WTC11 (cell line): ENCODE data around the gene CD44. TPM values are rescaled to one million over a fixed set of nuclear protein-coding genes. Genes with fewer than 3 reads are reported as not detected.

Experiments used
- ATAC-seq: fragments of 200-7000 bp; cut with Tn5 transposase; 2 replicates; pipeline ENCODE4 v1.10.0; 2021; ENCODE audit warnings: mild to moderate bottlenecking, moderate library complexity
- CTCF ChIA-PET: fragments of 300-600 bp; sonication (Branson Sonifier 250); formaldehyde crosslinking; loops from one replicate; lab custom pipeline; 2021; ENCODE audit warnings: antibody characterized with exemption; lab: Charles Lee
- POLR2A ChIA-PET: fragments of 350-600 bp; sonication (Branson Sonifier 250); formaldehyde crosslinking; loops from one replicate; lab custom pipeline; 2021; ENCODE audit warnings: antibody characterized with exemption; lab: Charles Lee
- DNase-seq: peaks from one replicate; pipeline ENCODE4 v3.0.0; 2021; ENCODE audit warnings: low spot score
- H3K27ac Mint-ChIP-seq: 2 replicates; pipeline ENCODE4 v1.8.0; 2021; ENCODE audit warnings: mixed read lengths
- H3K27me3 Mint-ChIP-seq: 2 replicates; pipeline ENCODE4 v1.8.0; 2021; ENCODE audit warnings: low read depth, mild to moderate bottlenecking, moderate library complexity, mixed read lengths
- H3K36me3 Mint-ChIP-seq: 2 replicates; pipeline ENCODE4 v1.8.0; 2021; ENCODE audit warnings: mixed read lengths
- H3K4me1 Mint-ChIP-seq: 2 replicates; pipeline ENCODE4 v1.8.0; 2022; ENCODE audit warnings: mixed read lengths
- H3K4me3 Mint-ChIP-seq: 2 replicates; pipeline ENCODE4 v1.8.0; 2021; ENCODE audit warnings: mild to moderate bottlenecking, moderate library complexity, mixed read lengths
- H3K9me3 Mint-ChIP-seq: 2 replicates; pipeline ENCODE4 v1.8.0; 2021; ENCODE audit warnings: mixed read lengths
- ATF1 ChIP-seq: sonication (generic); formaldehyde crosslinking; IDR thresholded peaks from 2 replicates; pipeline ENCODE4 v1.8.1; 2023; ENCODE audit warnings: mild to moderate bottlenecking, moderate library complexity, missing genetic modification reagents
- FOXK1 ChIP-seq: sonication (generic); formaldehyde crosslinking; IDR thresholded peaks from 2 replicates; pipeline ENCODE4 v1.8.0; 2022; ENCODE audit warnings: mild to moderate bottlenecking, moderate library complexity, missing genetic modification reagents
- GRHL2 ChIP-seq: fragments of 250-450 bp; sonication (Bioruptor Pico); IDR thresholded peaks from 2 replicates; pipeline ENCODE4 v1.8.0; 2022; ENCODE audit warnings: mild to moderate bottlenecking, moderate library complexity; ENCODE audit not compliant: insufficient replicate concordance, severe bottlenecking
- GTF2I ChIP-seq: fragments of 250-450 bp; sonication (Bioruptor Pico); conservative IDR thresholded peaks from 2 replicates; pipeline ENCODE4 v1.4.0; 2021; ENCODE audit warnings: mild to moderate bottlenecking
- HMGA2 ChIP-seq: fragments of 250-450 bp; sonication (Bioruptor Pico); IDR thresholded peaks from 2 replicates; pipeline ENCODE4 v1.4.0; 2021; ENCODE audit warnings: mild to moderate bottlenecking, moderate library complexity
- KAT7 ChIP-seq: sonication (generic); formaldehyde crosslinking; IDR thresholded peaks from 2 replicates; pipeline ENCODE4 v1.8.1; 2023; ENCODE audit warnings: missing genetic modification reagents, mild to moderate bottlenecking, borderline replicate concordance
- RORB ChIP-seq: fragments of 250-450 bp; sonication (Bioruptor Pico); IDR thresholded peaks from 2 replicates; pipeline ENCODE4 v1.9.0; 2021; ENCODE audit warnings: mild to moderate bottlenecking
- SMAD3 ChIP-seq: sonication (generic); formaldehyde crosslinking; IDR thresholded peaks from 2 replicates; pipeline ENCODE4 v1.8.0; 2022; ENCODE audit warnings: missing genetic modification reagents, mild to moderate bottlenecking, borderline replicate concordance
- TCF7 ChIP-seq: sonication (generic); formaldehyde crosslinking; IDR thresholded peaks from 2 replicates; pipeline ENCODE4 v1.8.0; 2022; ENCODE audit warnings: mild to moderate bottlenecking, low read depth, missing genetic modification reagents, moderate library complexity
- TP53 ChIP-seq: sonication (generic); formaldehyde crosslinking; IDR thresholded peaks from 2 replicates; pipeline ENCODE4 v1.8.1; 2023; ENCODE audit warnings: mild to moderate bottlenecking, missing genetic modification reagents
- ZNF121 ChIP-seq: sonication (generic); formaldehyde crosslinking; IDR thresholded peaks from 2 replicates; pipeline ENCODE4 v1.8.0; 2023; ENCODE audit warnings: missing genetic modification reagents
- ZNF138 ChIP-seq: sonication (generic); formaldehyde crosslinking; conservative IDR thresholded peaks from 2 replicates; pipeline ENCODE4 v1.8.1; 2022; ENCODE audit warnings: mild to moderate bottlenecking, moderate library complexity, missing genetic modification reagents
- ZNF396 ChIP-seq: fragments of 250-450 bp; sonication (Bioruptor Pico); IDR thresholded peaks from 2 replicates; pipeline ENCODE4 v1.8.0; 2021; ENCODE audit warnings: mild to moderate bottlenecking, moderate library complexity, borderline replicate concordance
- total RNA-seq: library from RNA; stranded (reverse); gene quantifications from 3 replicates; pipeline ENCODE4 v1.2.3, GENCODE V29; 2021
- TF ChIP-seq, protein P1 (sequence below): sonication (generic); formaldehyde crosslinking; conservative IDR thresholded peaks from 2 replicates; pipeline ENCODE4 v1.8.1; 2023; ENCODE audit warnings: mild to moderate bottlenecking, low read depth, missing genetic modification reagents, moderate library complexity
- TF ChIP-seq, protein P2 (sequence below): sonication (generic); formaldehyde crosslinking; conservative IDR thresholded peaks from 2 replicates; pipeline ENCODE4 v1.8.1; 2022; ENCODE audit warnings: mild to moderate bottlenecking, missing genetic modification reagents
- TF ChIP-seq, protein P3 (sequence below): fragments of 200-600 bp; IDR thresholded peaks from 2 replicates; pipeline ENCODE4 v1.8.0; 2022; ENCODE audit warnings: antibody characterized with exemption
- TF ChIP-seq, protein P4 (sequence below): sonication (generic); formaldehyde crosslinking; IDR thresholded peaks from 2 replicates; pipeline ENCODE4 v1.8.0; 2023; ENCODE audit warnings: missing genetic modification reagents
- TF ChIP-seq, protein P5 (sequence below): sonication (generic); formaldehyde crosslinking; IDR thresholded peaks from 2 replicates; pipeline ENCODE4 v1.8.0; 2022; ENCODE audit warnings: mild to moderate bottlenecking, missing genetic modification reagents
- TF ChIP-seq, protein P6 (sequence below): sonication (generic); formaldehyde crosslinking; IDR thresholded peaks from 2 replicates; pipeline ENCODE4 v1.8.0; 2022; ENCODE audit warnings: mild to moderate bottlenecking, missing genetic modification reagents
- TF ChIP-seq, protein P7 (sequence below): sonication (generic); formaldehyde crosslinking; IDR thresholded peaks from 2 replicates; pipeline ENCODE4 v1.8.1; 2022; ENCODE audit warnings: low read depth, missing genetic modification reagents, borderline replicate concordance

The CD44 gene
- total RNA-seq, 1 experiment from 2014 or later = 12.0 TPM

DNA sequence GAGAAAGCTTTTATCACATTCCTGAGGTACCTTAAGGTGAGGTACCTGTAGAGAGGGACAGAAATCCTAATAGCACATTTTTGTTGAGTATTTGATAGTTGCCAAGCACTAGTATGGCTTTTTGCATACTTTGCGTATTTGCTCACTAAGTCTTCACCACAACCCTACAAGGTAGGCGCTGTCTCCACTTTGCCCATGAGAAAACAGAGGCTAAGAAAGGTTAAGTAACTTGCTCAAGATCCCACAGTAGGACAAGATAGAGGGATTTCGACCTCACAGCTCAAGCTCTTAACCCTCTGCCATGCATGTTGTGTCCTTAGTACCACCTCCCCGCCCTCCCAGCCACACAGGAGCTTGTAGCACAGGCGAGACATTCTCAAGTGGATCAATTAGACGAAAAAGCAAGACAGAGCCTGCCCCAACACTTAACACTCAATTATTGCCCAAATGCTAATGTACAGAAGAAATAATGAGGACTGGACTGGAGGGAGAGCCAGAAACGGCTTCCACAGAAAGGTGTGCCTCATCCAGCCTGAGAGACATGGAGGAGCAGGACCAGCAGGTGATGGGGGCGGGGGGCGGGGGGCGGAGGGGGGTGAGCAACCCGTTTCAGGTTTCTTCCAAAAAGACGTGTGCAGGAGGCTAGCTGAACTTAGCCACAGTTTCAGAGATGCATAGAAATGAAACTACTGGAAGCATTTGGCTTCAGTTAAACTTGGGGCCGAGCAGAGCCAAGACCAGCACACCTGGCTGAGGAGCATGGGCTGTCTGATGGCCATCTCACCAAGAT, 26.7 kb upstream of the CD44 start:
- peaks cover 9% of the 10 kb centered on the region for H3K4me1 Mint-ChIP-seq
- H3K27ac Mint-ChIP-seq = no peak overlapping the region
- H3K36me3 Mint-ChIP-seq = peaks cover 2% of the 10 kb centered on the region; the same call in 1 of the 2 replicates
- ATAC-seq (no peak), DNase-seq (no peak)
- no peaks in the 10 kb centered on the region for H3K27me3 Mint-ChIP-seq
- TF ChIP-seq ATF1 (CRISPR knock-in tag) = no peak
- TF ChIP-seq HMGA2 (CRISPR knock-in tag) = no peak
- no peak for TF ChIP-seq ZNF138
- TF ChIP-seq KAT7 (CRISPR knock-in tag) = no peak
- TF ChIP-seq FOXK1 = no peak
- TF ChIP-seq, protein P1, sequence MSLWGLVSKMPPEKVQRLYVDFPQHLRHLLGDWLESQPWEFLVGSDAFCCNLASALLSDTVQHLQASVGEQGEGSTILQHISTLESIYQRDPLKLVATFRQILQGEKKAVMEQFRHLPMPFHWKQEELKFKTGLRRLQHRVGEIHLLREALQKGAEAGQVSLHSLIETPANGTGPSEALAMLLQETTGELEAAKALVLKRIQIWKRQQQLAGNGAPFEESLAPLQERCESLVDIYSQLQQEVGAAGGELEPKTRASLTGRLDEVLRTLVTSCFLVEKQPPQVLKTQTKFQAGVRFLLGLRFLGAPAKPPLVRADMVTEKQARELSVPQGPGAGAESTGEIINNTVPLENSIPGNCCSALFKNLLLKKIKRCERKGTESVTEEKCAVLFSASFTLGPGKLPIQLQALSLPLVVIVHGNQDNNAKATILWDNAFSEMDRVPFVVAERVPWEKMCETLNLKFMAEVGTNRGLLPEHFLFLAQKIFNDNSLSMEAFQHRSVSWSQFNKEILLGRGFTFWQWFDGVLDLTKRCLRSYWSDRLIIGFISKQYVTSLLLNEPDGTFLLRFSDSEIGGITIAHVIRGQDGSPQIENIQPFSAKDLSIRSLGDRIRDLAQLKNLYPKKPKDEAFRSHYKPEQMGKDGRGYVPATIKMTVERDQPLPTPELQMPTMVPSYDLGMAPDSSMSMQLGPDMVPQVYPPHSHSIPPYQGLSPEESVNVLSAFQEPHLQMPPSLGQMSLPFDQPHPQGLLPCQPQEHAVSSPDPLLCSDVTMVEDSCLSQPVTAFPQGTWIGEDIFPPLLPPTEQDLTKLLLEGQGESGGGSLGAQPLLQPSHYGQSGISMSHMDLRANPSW (CRISPR knock-in tag) = no peak
- TF ChIP-seq, protein P2, sequence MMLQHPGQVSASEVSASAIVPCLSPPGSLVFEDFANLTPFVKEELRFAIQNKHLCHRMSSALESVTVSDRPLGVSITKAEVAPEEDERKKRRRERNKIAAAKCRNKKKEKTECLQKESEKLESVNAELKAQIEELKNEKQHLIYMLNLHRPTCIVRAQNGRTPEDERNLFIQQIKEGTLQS (CRISPR knock-in tag) = no peak
- TF ChIP-seq, protein P3, sequence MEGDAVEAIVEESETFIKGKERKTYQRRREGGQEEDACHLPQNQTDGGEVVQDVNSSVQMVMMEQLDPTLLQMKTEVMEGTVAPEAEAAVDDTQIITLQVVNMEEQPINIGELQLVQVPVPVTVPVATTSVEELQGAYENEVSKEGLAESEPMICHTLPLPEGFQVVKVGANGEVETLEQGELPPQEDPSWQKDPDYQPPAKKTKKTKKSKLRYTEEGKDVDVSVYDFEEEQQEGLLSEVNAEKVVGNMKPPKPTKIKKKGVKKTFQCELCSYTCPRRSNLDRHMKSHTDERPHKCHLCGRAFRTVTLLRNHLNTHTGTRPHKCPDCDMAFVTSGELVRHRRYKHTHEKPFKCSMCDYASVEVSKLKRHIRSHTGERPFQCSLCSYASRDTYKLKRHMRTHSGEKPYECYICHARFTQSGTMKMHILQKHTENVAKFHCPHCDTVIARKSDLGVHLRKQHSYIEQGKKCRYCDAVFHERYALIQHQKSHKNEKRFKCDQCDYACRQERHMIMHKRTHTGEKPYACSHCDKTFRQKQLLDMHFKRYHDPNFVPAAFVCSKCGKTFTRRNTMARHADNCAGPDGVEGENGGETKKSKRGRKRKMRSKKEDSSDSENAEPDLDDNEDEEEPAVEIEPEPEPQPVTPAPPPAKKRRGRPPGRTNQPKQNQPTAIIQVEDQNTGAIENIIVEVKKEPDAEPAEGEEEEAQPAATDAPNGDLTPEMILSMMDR = no peak
- TF ChIP-seq, protein P4, sequence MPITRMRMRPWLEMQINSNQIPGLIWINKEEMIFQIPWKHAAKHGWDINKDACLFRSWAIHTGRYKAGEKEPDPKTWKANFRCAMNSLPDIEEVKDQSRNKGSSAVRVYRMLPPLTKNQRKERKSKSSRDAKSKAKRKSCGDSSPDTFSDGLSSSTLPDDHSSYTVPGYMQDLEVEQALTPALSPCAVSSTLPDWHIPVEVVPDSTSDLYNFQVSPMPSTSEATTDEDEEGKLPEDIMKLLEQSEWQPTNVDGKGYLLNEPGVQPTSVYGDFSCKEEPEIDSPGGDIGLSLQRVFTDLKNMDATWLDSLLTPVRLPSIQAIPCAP = no peak
- TF ChIP-seq, protein P5, sequence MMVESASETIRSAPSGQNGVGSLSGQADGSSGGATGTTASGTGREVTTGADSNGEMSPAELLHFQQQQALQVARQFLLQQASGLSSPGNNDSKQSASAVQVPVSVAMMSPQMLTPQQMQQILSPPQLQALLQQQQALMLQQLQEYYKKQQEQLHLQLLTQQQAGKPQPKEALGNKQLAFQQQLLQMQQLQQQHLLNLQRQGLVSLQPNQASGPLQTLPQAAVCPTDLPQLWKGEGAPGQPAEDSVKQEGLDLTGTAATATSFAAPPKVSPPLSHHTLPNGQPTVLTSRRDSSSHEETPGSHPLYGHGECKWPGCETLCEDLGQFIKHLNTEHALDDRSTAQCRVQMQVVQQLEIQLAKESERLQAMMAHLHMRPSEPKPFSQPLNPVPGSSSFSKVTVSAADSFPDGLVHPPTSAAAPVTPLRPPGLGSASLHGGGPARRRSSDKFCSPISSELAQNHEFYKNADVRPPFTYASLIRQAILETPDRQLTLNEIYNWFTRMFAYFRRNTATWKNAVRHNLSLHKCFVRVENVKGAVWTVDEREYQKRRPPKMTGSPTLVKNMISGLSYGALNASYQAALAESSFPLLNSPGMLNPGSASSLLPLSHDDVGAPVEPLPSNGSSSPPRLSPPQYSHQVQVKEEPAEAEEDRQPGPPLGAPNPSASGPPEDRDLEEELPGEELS (CRISPR knock-in tag) = no peak
- TF ChIP-seq GRHL2 (CRISPR knock-in tag) = no peak
- TF ChIP-seq RORB (CRISPR knock-in tag) = no peak
- TF ChIP-seq SMAD3 = no peak
- TF ChIP-seq GTF2I (CRISPR knock-in tag) = no peak
- no peak for TF ChIP-seq ZNF396 (CRISPR knock-in tag)
- no peak for TF ChIP-seq TCF7
- TF ChIP-seq, protein P6, sequence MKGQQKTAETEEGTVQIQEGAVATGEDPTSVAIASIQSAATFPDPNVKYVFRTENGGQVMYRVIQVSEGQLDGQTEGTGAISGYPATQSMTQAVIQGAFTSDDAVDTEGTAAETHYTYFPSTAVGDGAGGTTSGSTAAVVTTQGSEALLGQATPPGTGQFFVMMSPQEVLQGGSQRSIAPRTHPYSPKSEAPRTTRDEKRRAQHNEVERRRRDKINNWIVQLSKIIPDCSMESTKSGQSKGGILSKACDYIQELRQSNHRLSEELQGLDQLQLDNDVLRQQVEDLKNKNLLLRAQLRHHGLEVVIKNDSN (CRISPR knock-in tag) = no peak
- TF ChIP-seq ZNF121 (CRISPR knock-in tag) = no peak
- TF ChIP-seq TP53 (CRISPR knock-in tag) = no peak
- TF ChIP-seq, protein P7, sequence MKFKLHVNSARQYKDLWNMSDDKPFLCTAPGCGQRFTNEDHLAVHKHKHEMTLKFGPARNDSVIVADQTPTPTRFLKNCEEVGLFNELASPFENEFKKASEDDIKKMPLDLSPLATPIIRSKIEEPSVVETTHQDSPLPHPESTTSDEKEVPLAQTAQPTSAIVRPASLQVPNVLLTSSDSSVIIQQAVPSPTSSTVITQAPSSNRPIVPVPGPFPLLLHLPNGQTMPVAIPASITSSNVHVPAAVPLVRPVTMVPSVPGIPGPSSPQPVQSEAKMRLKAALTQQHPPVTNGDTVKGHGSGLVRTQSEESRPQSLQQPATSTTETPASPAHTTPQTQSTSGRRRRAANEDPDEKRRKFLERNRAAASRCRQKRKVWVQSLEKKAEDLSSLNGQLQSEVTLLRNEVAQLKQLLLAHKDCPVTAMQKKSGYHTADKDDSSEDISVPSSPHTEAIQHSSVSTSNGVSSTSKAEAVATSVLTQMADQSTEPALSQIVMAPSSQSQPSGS (CRISPR knock-in tag) = no peak
- H3K9me3 Mint-ChIP-seq = peaks cover 6% of the 10 kb centered on the region
- POLR2A ChIA-PET = no interaction called here
- no peak overlapping the region for H3K4me3 Mint-ChIP-seq
- CTCF ChIA-PET = no interaction called here
